Heart left ventricle (tissue), 16 donors: ENCODE data around the gene SFSWAP. TPM values are rescaled to one million over a fixed set of nuclear protein-coding genes. Genes with fewer than 3 reads are reported as not detected.
A peak's percentile ranks its signal among the peaks of the same experiment; 100 is the strongest.

Experiments
- ATAC-seq, 4 donors: fragments of 200-7000 bp; cut with Tn5 transposase; one replicate each; pipeline ENCODE4 v1.9.1; 2020 to 2022; ENCODE audit warnings: moderate library complexity in 4 of 4, mild to moderate bottlenecking in 3 of 4, moderate number of reproducible peaks in 1 of 4
- DNase-seq, 5 donors: peaks; one replicate each; pipeline ENCODE4 v3.0.0-alpha.2; 2020
- H3K27ac ChIP-seq, 12 donors: fragments of 200-600 bp; sonication (generic) in 4 of 12; one replicate each; pipeline versions ENCODE4 v1.5.0 to v1.8.0; 2016 to 2022; ENCODE audit warnings: mild to moderate bottlenecking in 2 of 12
- H3K27me3 ChIP-seq, 9 donors: fragments of 200-600 bp; sonication (generic) in 2 of 9; one replicate each; pipeline versions ENCODE4 v1.5.1 to v1.8.0; 2016 to 2022; ENCODE audit warnings: mild to moderate bottlenecking in 3 of 9
- H3K36me3 ChIP-seq, 9 donors: fragments of 200-600 bp; sonication (generic) in 2 of 9; one replicate each; pipeline versions ENCODE4 v1.5.0 to v1.8.0; 2018 to 2022; ENCODE audit warnings: mild to moderate bottlenecking in 2 of 9
- H3K4me1 ChIP-seq, 12 donors: fragments of 200-600 bp; sonication (generic) in 4 of 12; one replicate each; pipeline versions ENCODE4 v1.5.0 to v1.8.0; 2016 to 2022; ENCODE audit warnings: mild to moderate bottlenecking in 3 of 12
- H3K4me3 ChIP-seq, 12 donors: fragments of 200-600 bp; sonication (generic) in 4 of 12; one replicate each; pipeline versions ENCODE4 v1.5.0 to v1.8.0; 2017 to 2022; ENCODE audit warnings: mild to moderate bottlenecking in 9 of 12, moderate library complexity in 4 of 12
- H3K9me3 ChIP-seq, 12 donors: fragments of 200-600 bp; sonication (generic) in 4 of 12; one replicate each; pipeline versions ENCODE4 v1.5.0 to v1.8.0; 2016 to 2022; ENCODE audit warnings: mild to moderate bottlenecking in 1 of 12
- POLR2A ChIP-seq, 2 donors: fragments of 450-650 bp; IDR thresholded peaks; one replicate each; pipeline ENCODE4 v1.6.1; 2017; ENCODE audit warnings: antibody characterized with exemption in 2 of 2, mild to moderate bottlenecking in 2 of 2, moderate library complexity in 2 of 2
- whole genome bisulfite sequencing, 4 donors: extraction: QIAGEN DNeasy Blood & Tissue Kit in 2 of 4; methylation state at CpG; one replicate each; pipeline versions ENCODE4 v1.1.5 to v1.1.7; 2013 to 2018; 5-methylcytosine and 5-hydroxymethylcytosine counted together
- intact Hi-C, 10 donors: fragments of 100-400 bp; cut with DNase I; formaldehyde crosslinking; loops; one replicate each; pipeline versions ENCODE4 v1.11.1 to v1.14.2; 2022
- polyA plus RNA-seq, 2 donors: library from polyadenylated mRNA; stranded (reverse); fragments of 200-250 nt; gene quantifications; one replicate each; pipeline ENCODE4 v1.2.3, GENCODE V29; 2013
- total RNA-seq, 9 donors: library from RNA; depleted of rRNA in 2 of 9; stranded (reverse); fragments of >200 nt in 2 of 9; fragmentation: NEBNext Ultra II Directional in 3 of 9; extraction: Animal tissue kit (Norgen Biotek cat#: 25700) in 3 of 9; gene quantifications; one replicate each; pipeline versions ENCODE4 v1.1.0 to v1.2.4, GENCODE V29; 2016 to 2023
- TF ChIP-seq, protein P1 (sequence below), 12 donors: fragments of 200-600 bp; sonication (generic) in 4 of 12; IDR thresholded peaks; one replicate each; pipeline versions ENCODE4 v1.5.0 to v1.8.0; 2018 to 2022; ENCODE audit warnings: antibody characterized with exemption in 12 of 12, mild to moderate bottlenecking in 5 of 12
- donor health status: ischemic (EF 13 %, LVEDD 7.1; RV severe dilation, severe dysfunction).
- donor health status: healthy with polysubstance abuse.
- donor health status: DM: no; HTN: yes; CAD: no.
- donor health status: DM: no; HTN: no; CAD: no.
- donor health status: ischemic (EF 25% LVEDD 6.9; RV normal size, moderate dysfunction).
- donor health status: ischemic (EF 25% LVEDD 5.7; RV mildly dilated, moderate dysfunction).
- donor health status: healthy.
- donor health status: DM: yes; HTN: yes; CAD: no.
- donor health status: ischemic (EF 35%, LVEDD 5.7; RV mildly dilated, moderate dysfunction).
- donor health status: nonischemic (EF 11% LVEDD 7.7; RV severe dilation, severe dysfunction).
- donor health status: DM: yes; HTN: yes; CAD: no.
- donor health status: PGD.
- donor health status: ischemic (EF 29% LVEDD 5.4; RV normal size, mild dysfunction).
- donor health status: nonischemic (EF 23%, LVEDD 6.1; RV moderate dilation, normal function).

The SFSWAP gene
- total and polyA plus RNA-seq, 11 donors = 10.4 to 25.1 (median 18.6) TPM

DNA sequence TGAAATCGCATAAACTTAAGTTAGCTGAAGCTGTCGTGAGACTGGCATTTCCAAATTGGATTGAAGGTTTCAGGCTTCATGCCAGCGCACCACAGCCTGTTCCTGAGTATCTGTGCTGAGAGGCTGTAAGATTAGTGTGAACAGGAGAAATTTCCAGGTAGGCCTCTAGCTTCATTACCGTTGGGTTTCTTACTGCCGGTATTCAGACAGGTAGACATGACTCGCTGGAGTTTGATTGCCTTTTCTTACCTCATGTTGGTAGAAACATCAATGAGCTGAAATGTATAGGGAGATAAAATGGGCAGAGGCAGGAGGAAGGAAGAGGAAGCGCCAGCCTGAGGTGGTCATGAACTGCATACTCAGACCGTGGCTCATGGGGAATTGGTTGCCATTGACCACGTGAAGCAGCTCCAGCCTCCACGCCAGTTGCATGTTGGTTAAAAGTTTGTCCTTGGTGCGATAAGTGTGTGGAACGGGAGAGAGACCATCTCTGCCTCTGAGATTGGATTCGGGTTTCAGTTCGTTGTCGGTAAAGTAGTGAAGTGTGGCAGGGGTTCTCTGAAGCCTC, 75.0 kb downstream of the SFSWAP start:
- DNase-seq = no peak
- intact Hi-C loops = no loop called here
- Histone ChIP-seq H3K27ac (no peak overlapping the region), H3K27me3 (no peaks in the 10 kb centered on the region), H3K9me3 (peaks cover 0 to 2% (median 0%) of the 10 kb centered on the region in 12 donors), H3K4me3 (no peak overlapping the region), H3K36me3 (peaks cover 0 to 91% (median 86%) of the 10 kb centered on the region in 9 donors), H3K4me1 (peaks cover 0 to 5% (median 0%) of the 10 kb centered on the region in 12 donors)
- ATAC-seq = peak in 1 of 4 donors; percentile 13
- 91 to 93% (median 91%) methylated on average over 15 of the region's 15 CpGs for WGBS, 4 donors
- no peak for TF ChIP-seq POLR2A (IDR thresholded peaks at IDR 0.05)
- TF ChIP-seq, protein P1, sequence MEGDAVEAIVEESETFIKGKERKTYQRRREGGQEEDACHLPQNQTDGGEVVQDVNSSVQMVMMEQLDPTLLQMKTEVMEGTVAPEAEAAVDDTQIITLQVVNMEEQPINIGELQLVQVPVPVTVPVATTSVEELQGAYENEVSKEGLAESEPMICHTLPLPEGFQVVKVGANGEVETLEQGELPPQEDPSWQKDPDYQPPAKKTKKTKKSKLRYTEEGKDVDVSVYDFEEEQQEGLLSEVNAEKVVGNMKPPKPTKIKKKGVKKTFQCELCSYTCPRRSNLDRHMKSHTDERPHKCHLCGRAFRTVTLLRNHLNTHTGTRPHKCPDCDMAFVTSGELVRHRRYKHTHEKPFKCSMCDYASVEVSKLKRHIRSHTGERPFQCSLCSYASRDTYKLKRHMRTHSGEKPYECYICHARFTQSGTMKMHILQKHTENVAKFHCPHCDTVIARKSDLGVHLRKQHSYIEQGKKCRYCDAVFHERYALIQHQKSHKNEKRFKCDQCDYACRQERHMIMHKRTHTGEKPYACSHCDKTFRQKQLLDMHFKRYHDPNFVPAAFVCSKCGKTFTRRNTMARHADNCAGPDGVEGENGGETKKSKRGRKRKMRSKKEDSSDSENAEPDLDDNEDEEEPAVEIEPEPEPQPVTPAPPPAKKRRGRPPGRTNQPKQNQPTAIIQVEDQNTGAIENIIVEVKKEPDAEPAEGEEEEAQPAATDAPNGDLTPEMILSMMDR (IDR thresholded peaks at IDR 0.05) = no peak

DNA sequence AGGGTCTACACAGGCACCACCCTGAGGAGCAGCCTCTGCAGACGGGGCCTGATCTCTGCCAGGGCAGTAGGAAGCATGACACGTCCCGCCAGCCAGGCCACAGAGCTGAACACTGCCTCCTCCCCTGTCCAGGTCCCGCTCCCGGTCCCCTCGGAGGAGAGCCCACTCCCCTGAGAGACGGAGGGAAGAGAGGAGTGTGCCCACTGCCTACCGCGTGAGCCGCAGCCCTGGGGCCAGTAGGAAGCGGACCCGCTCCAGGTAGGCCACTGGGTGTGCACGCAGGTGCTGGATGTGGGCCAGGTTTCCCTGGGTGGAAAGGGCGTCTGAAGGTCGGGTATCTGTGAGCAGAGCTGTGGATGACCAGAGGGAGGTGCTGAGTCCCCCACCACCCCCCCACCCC, 75.4 kb downstream of the SFSWAP start:
- H3K27ac ChIP-seq = no peak overlapping the region
- TF ChIP-seq, protein P1 (IDR thresholded peaks at IDR 0.05) = no peak
- TF ChIP-seq POLR2A (IDR thresholded peaks at IDR 0.05) = no peak
- DNase-seq (no peak), ATAC-seq (peak in 3 of 4 donors; percentile 13 to 47 (median 23))
- no peaks in the 10 kb centered on the region for H3K27me3 ChIP-seq
- peaks cover 0 to 5% (median 0%) of the 10 kb centered on the region in 12 donors for H3K9me3 ChIP-seq
- H3K36me3 ChIP-seq = peaks cover 0 to 92% (median 86%) of the 10 kb centered on the region in 9 donors
- WGBS, 4 donors = 79 to 87% (median 82%) methylated on average over 8 to 15 of the region's 15 CpGs
- H3K4me1 ChIP-seq = peaks cover 0 to 5% (median 0%) of the 10 kb centered on the region in 12 donors
- no peak overlapping the region for H3K4me3 ChIP-seq
- intact Hi-C loops = no loop called here

DNA sequence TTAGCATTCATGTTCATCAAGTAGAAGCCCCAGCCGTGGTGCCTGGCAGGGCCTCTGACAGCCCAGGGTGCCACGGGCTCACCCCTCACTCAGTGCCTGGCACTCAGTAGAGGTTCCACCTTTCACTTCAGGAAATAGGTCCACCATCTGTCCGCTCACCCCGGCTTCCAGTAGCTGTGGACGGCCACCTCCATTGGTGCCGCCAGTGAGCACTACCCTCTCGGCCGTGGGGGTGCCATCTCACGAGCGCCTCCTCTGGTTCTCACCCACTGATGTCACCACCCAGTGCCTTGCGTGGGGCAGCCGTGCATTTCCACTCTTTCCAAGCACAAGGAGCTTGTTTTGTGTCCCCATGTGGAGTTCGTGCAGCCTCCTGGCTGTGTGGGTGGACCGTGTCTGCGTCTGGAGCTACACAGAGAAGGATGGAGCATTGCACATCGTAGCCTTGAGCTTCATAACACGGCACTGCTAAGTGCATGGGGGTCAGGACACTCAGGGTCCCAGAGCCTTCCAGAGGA, 76.3 kb downstream of the SFSWAP start:
- peak in 2 of 4 donors; percentile 18 to 37 for ATAC-seq
- Histone ChIP-seq H3K4me3 (no peak overlapping the region), H3K4me1 (peaks cover 0 to 5% (median 0%) of the 10 kb centered on the region in 12 donors), H3K27me3 (no peaks in the 10 kb centered on the region), H3K9me3 (peaks cover 0 to 5% (median 0%) of the 10 kb centered on the region in 12 donors), H3K36me3 (peaks cover 0 to 90% (median 84%) of the 10 kb centered on the region in 9 donors), H3K27ac (no peak overlapping the region)
- 94 to 95% (median 95%) methylated on average over 16 to 17 of the region's 17 CpGs for WGBS, 4 donors
- DNase-seq = no peak
- no peak for TF ChIP-seq POLR2A (IDR thresholded peaks at IDR 0.05)
- TF ChIP-seq, protein P1 (IDR thresholded peaks at IDR 0.05) = no peak
- intact Hi-C loops = no loop called here

DNA sequence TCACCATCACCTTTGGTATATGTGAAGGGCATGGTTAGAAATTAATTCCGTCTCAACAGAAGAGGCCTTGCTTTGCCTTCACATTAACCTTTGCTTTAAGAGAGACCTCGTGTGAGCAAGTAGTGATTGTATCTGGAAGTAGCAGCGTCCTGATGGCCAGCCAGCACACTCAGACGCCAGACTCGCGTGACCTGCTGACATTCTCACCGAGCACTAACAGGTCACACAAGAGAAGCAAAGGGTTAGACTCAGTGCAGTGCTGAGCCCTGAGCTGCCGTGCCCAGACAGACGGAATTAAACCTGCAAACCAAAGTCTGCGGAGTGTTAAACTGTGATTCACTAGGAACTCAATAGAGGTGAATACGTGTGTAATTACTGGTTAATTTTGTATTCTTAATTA, 77.2 kb downstream of the SFSWAP start:
- Histone ChIP-seq H3K27ac (no peak overlapping the region), H3K9me3 (peaks cover 0 to 5% (median 0%) of the 10 kb centered on the region in 12 donors), H3K4me3 (no peak overlapping the region), H3K27me3 (no peaks in the 10 kb centered on the region), H3K4me1 (peaks cover 0 to 5% (median 0%) of the 10 kb centered on the region in 12 donors), H3K36me3 (peaks cover 0 to 89% (median 83%) of the 10 kb centered on the region in 9 donors)
- no peak for ATAC-seq
- intact Hi-C loops = no loop called here
- no peak for DNase-seq
- TF ChIP-seq, protein P1 (IDR thresholded peaks at IDR 0.05) = no peak
- no peak for TF ChIP-seq POLR2A (IDR thresholded peaks at IDR 0.05)
- WGBS, 4 donors = 87 to 90% (median 88%) methylated on average over 11 of the region's 11 CpGs
